Measurements from ENCODE around the gene VIM.
"Not testable (repeated sequence)": the region's sequence is repeated elsewhere in the genome, so short reads cannot be mapped to it uniquely, and the experiment has no call there.

DNA sequence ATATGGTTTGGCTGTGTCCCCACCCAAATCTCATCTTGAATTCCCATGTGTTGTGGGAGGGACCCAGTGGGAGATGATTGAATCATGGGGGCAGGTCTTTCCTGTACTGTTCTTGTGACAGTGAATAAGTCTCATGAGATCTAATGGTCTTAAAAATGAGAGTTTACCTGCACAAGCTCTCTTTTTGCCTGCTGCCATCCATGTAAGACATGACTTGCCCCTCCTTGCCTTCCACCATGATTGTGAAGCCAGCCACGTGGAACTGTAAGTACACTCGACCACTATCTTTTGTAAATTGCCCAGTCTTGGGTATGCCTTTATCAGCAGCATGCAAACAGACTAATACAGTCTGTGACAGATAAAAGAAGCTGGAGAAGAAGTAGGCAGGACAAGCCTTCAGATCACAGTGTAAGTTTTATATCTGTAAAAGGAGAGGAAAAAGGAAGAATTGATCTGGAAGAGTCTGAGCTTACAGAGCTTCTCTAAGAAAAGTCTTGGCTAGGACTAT is 26.6 kb downstream of the VIM start:
- TF ChIP-seq CTCF, POLR2A, EP300, POLR2AphosphoS5 (IDR thresholded peaks at IDR 0.05): not testable (repeated sequence)

All from suprapubic skin (tissue), 4 donors.